HL-60 (cell line): Measurements from ENCODE around the gene TRA2A.

Source experiments
- CTCF ChIP-seq: IDR thresholded peaks from one replicate; pipeline ENCODE4 v1.5.1; 2011; ENCODE audit warnings: low read length, control low read depth, inconsistent platforms; ENCODE audit not compliant: insufficient read depth
- POLR2AphosphoS5 ChIP-seq: IDR thresholded peaks from 2 replicates; pipeline ENCODE4 v1.6.1; 2012; ENCODE audit warnings: low read depth

- TF ChIP-seq CTCF (no peak), POLR2AphosphoS5 (no peak)
Measured at GRCh38 chr7:23472046-23472445, 59.7 kb downstream of the TRA2A start.
